Breast epithelium (tissue), 4 donors: ENCODE results near the gene ZBED4. TPM values are rescaled to one million over a fixed set of nuclear protein-coding genes. Genes with fewer than 3 reads are reported as not detected.

Experiments
- DNase-seq, 2 donors: peaks; one replicate each; pipeline ENCODE4 v3.0.0-alpha.2; 2019; ENCODE audit warnings: low spot score in 2 of 2
- H3K27ac ChIP-seq, 2 donors: fragments of 200-600 bp; sonication (generic) in 1 of 2; one replicate each; pipeline ENCODE4 v1.5.1; 2016 to 2019; ENCODE audit warnings: mild to moderate bottlenecking in 1 of 2
- H3K27me3 ChIP-seq, 2 donors: fragments of 200-600 bp; sonication (generic) in 1 of 2; one replicate each; pipeline versions ENCODE4 v1.5.1 to v1.6.0; 2017 to 2019; ENCODE audit warnings: control low read depth in 1 of 2, mild to moderate bottlenecking in 1 of 2
- H3K36me3 ChIP-seq: fragments of 200-600 bp; one replicate; pipeline ENCODE4 v1.5.1; 2019
- H3K4me1 ChIP-seq, 2 donors: fragments of 200-600 bp; sonication (generic); one replicate each; pipeline ENCODE4 v1.5.1; 2016 to 2019; ENCODE audit warnings: control low read depth in 1 of 2
- H3K4me3 ChIP-seq, 3 donors: fragments of 200-600 bp; sonication (generic); 1 replicate in 2 of 3; 2 replicates in 1 of 3; pipeline ENCODE4 v1.5.1; 2016 to 2019; ENCODE audit warnings: mild to moderate bottlenecking in 3 of 3, moderate library complexity in 2 of 3
- H3K9me3 ChIP-seq, 2 donors: fragments of 200-600 bp; sonication (generic) in 1 of 2; one replicate each; pipeline ENCODE4 v1.5.1; 2016 to 2019; ENCODE audit warnings: control low read depth in 1 of 2
- CTCF ChIP-seq, 3 donors: fragments of 450-650 bp; IDR thresholded peaks; one replicate each; pipeline ENCODE4 v1.5.1; 2016 to 2017; ENCODE audit warnings: antibody characterized with exemption in 3 of 3, mild to moderate bottlenecking in 3 of 3, moderate library complexity in 3 of 3
- POLR2A ChIP-seq: fragments of 450-650 bp; IDR thresholded peaks from one replicate; pipeline ENCODE4 v1.6.1; 2016; ENCODE audit warnings: antibody characterized with exemption, mild to moderate bottlenecking, moderate library complexity
- POLR2AphosphoS5 ChIP-seq, 3 donors: sonication (generic); formaldehyde crosslinking; IDR thresholded peaks; one replicate each; pipeline ENCODE4 v1.6.1; 2017; ENCODE audit warnings: antibody characterized with exemption in 3 of 3
- intact Hi-C: fragments of 100-400 bp; cut with DNase I; formaldehyde crosslinking; loops from one replicate; pipeline ENCODE4 v1.15.1; 2023; ENCODE audit warnings: low total_unique reads
- total RNA-seq, 3 donors: library from RNA; depleted of rRNA; stranded (reverse); fragments of >200 nt; gene quantifications; one replicate each; pipeline ENCODE4 v1.1.0, GENCODE V29; 2016

Gene ZBED4
- total RNA-seq, 3 donors from 2014 or later: 7.5 to 11.3 (median 10.5) TPM

GRCh38 chr22:49824185-49824925 is 29.3 kb upstream of the ZBED4 start:
- peak overlapping the region in 1 of 3 donors; percentile 98 for H3K4me3 ChIP-seq
- H3K9me3 ChIP-seq: no peaks in the 10 kb centered on the region
- TF ChIP-seq CTCF (IDR thresholded peaks at IDR 0.05) (no peak), POLR2AphosphoS5 (IDR thresholded peaks at IDR 0.05) (no peak), POLR2A (no peak)
- H3K27ac ChIP-seq: no peak overlapping the region
- H3K27me3 ChIP-seq: no peaks in the 10 kb centered on the region
- intact Hi-C loops: no loop called here
- no peak for DNase-seq
- H3K36me3 ChIP-seq: no peaks in the 10 kb centered on the region
- H3K4me1 ChIP-seq: peaks cover 13 to 21% of the 10 kb centered on the region in 2 donors

- H3K4me1 ChIP-seq: peaks cover 13 to 21% of the 10 kb centered on the region in 2 donors
- intact Hi-C loops: no loop called here
- no peaks in the 10 kb centered on the region for H3K27me3 ChIP-seq
- H3K9me3 ChIP-seq: peaks cover 0 to under 1% of the 10 kb centered on the region in 2 donors
- H3K36me3 ChIP-seq: no peaks in the 10 kb centered on the region
- TF ChIP-seq POLR2AphosphoS5 (IDR thresholded peaks at IDR 0.05) (no peak), CTCF (IDR thresholded peaks at IDR 0.05) (no peak), POLR2A (no peak)
- no peak overlapping the region for H3K27ac ChIP-seq
- peak overlapping the region in 2 of 3 donors; percentile 76 to 98 for H3K4me3 ChIP-seq
- DNase-seq: no peak
Measured at GRCh38 chr22:49824936-49825335, 28.7 kb upstream of the ZBED4 start.

GRCh38 chr22:49825436-49825835 is 28.2 kb upstream of the ZBED4 start:
- intact Hi-C loops: no loop called here
- no peak overlapping the region for H3K27ac ChIP-seq
- H3K27me3 ChIP-seq: no peaks in the 10 kb centered on the region
- peaks cover 13 to 21% of the 10 kb centered on the region in 2 donors for H3K4me1 ChIP-seq
- peaks cover 0 to 4% of the 10 kb centered on the region in 2 donors for H3K9me3 ChIP-seq
- no peak for DNase-seq
- peak overlapping the region; percentile 76 to 98 (median 78) for H3K4me3 ChIP-seq
- TF ChIP-seq POLR2A (no peak), CTCF (IDR thresholded peaks at IDR 0.05) (no peak), POLR2AphosphoS5 (IDR thresholded peaks at IDR 0.05) (no peak)
- H3K36me3 ChIP-seq: no peaks in the 10 kb centered on the region

- DNase-seq: no peak
- intact Hi-C loops: no loop called here
- peak overlapping the region; percentile 90 to 95 for H3K27ac ChIP-seq
- H3K36me3 ChIP-seq: no peaks in the 10 kb centered on the region
- peaks cover 0 to 4% of the 10 kb centered on the region in 2 donors for H3K9me3 ChIP-seq
- peak overlapping the region; percentile 76 to 98 (median 78) for H3K4me3 ChIP-seq
- H3K27me3 ChIP-seq: no peaks in the 10 kb centered on the region
- H3K4me1 ChIP-seq: peaks cover 13 to 21% of the 10 kb centered on the region in 2 donors
- TF ChIP-seq POLR2A: no peak
- no peak for TF ChIP-seq CTCF (IDR thresholded peaks at IDR 0.05)
- no peak for TF ChIP-seq POLR2AphosphoS5 (IDR thresholded peaks at IDR 0.05)
Measured at GRCh38 chr22:49825944-49826602, 27.6 kb upstream of the ZBED4 start.
